ENCODE data around the gene HPGDS.
"Not testable (repeated sequence)": the region's sequence is repeated elsewhere in the genome, so short reads cannot be mapped to it uniquely, and the experiment has no call there.

Gene HPGDS

DNA sequence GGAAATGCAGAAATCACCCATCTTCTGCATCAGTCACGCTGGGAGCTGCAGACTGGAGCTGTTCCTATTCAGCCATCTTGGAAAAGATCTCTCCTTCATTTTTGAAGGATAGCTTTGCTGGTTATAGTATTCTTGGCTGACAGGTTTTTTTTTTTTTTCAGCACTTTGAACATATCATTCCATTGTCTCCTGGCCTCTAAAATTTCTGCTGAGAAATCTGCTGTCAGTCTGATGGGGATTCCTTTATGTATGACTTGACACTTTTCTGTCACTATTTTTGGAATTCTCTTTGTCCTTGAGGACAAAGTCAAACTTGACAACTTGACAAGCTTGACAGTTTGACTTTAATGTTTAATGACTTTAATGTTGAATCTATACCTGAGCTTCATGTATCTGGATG lies 16.8 kb downstream of the HPGDS start:
- no peak for DNase-seq (ENCODE audit: low read depth in 2 of 2)

DNA sequence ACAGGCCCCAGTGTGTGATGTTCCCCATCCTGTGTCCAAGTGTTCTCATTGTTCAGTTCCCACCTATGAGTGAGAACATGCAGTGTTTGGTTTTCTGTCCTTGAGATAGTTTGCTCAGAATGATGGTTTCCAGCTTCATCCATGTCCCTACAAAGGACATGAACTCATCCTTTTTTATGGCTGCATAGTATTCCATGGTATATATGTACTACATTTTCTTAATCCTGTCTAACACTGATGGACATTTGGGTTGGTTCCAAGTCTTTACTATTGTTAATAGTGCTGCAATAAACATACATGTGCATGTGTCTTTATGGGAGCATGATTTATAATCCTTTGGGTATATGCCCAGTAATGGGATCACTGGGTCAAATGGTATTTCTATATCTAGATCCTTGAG lies 22.7 kb downstream of the HPGDS start:
- DNase-seq (ENCODE audit: low read depth in 2 of 2): not testable (repeated sequence)

- DNase-seq (ENCODE audit: low read depth in 2 of 2): no peak
These were observed 35.3 kb downstream of the HPGDS start for GRCh38 chr4:94307231-94307871.

DNA sequence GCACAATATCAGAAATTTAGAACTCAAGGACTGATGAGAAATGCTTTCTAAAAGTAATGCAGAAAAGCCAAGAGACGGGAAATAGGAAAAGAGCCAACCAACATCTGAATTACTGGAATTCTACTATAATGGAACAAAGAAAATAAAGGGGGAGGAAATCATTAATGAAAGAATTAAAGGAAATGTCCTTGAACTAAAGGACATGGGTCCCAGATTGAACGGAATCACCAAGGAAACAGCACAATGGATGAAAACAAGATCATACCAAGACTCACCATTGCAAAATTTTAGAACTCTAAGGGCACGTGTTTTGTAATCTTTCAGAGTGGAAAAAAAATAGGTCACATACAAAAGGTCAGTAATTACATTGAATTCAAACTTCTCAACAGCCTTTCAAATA lies 35.9 kb downstream of the HPGDS start:
- DNase-seq (ENCODE audit: low read depth in 2 of 2): no peak

- DNase-seq (ENCODE audit: low read depth in 2 of 2): no peak
These were observed 37.0 kb downstream of the HPGDS start for GRCh38 chr4:94305466-94306225.

- no peak for DNase-seq (ENCODE audit: low read depth in 2 of 2)
These were observed 38.2 kb downstream of the HPGDS start for GRCh38 chr4:94304365-94304971.

GRCh38 chr4:94302191-94302590 lies 40.4 kb downstream of the HPGDS start:
- DNase-seq (ENCODE audit: low read depth in 2 of 2): no peak

DNA sequence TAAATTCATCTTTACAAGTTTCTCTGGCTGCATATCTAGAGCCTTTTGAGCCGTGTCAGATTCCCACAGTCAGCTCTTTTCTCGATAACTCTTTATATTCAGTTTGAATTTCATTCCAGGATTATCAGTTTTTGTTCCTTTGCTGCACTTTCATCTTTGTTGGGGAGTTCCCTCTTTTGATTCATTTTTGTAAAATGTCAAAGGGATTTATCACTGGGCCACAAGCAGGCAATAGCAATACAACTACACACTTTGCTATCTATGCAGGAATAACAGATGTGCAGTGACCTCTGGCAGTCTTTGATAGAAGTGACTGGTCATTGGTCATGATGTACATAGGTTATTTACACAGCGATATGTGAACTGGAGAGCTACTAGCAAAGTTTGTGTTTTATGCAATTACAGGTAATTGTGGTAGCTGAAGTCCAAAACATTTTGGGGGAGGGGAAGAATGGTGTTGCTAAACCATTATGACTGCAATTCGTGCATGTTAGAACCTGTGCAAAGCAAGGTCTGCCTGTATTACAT lies 43.8 kb downstream of the HPGDS start:
- no peak for DNase-seq (ENCODE audit: low read depth in 2 of 2)

DNA sequence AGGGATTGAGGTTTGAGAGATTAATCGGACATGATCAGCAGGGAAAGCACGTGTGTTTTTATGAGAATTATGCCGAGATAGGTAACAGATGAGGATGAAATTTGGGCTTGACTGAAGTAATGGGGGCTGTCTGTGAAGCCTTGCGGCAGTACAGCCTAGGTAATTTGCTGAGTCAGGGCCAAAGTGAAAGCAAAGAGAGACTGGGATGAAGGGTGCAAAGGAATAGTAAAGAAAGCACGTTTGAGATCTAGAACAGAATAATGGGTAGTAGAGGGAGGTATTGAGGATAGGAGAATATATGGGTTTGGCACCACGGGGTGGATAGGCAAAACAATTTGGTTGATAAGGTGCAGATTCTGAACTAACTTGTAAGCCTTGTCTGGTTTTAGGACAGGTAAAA lies 47.2 kb downstream of the HPGDS start:
- not testable (repeated sequence) for DNase-seq (ENCODE audit: low read depth in 2 of 2)

- DNase-seq (ENCODE audit: low read depth in 2 of 2): not testable (repeated sequence)
These were observed 48.7 kb downstream of the HPGDS start for GRCh38 chr4:94293981-94294380.

DNA sequence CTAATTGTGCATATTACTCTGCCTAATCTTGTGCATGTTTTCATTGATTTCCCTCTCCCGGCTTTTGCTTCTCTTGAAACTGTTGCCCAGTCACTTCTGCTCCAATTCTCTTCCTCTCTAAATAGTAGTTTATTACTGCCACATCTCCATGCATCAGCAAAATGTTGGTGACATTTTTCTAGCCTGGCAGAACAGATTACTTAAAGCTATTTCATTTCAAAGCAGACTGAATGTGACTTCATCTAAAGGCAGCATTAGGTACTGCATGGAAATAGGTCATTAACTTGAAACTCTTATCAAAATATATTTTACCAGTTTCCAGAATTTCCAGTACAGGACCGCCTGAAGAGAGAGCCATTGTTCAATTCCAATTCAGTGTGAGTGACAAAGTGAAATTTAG lies 52.4 kb downstream of the HPGDS start:
- no peak for DNase-seq (ENCODE audit: low read depth in 2 of 2)

GRCh38 chr4:94285666-94286065 lies 57.0 kb downstream of the HPGDS start:
- DNase-seq (ENCODE audit: low read depth in 2 of 2): no peak

DNA sequence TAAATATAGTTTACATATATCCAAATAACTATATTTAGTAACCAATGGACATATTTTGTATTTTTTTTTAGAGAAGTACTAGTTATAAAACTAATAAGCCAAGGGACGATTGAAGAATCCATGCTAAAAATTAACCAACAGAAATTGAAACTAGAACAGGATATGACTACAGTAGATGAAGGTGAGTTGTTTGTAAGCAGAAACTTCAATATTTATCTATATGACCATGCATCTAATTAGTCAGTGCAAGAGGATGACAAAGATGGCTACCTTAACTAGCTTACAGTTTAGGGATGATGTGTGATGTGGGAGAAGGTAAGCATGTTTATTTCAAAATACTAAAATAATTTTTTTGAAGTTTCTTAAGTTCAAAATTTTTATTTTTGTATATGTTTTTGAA lies 57.7 kb downstream of the HPGDS start:
- no peak for DNase-seq (ENCODE audit: low read depth in 2 of 2)

GRCh38 chr4:94278781-94279180 lies 63.9 kb downstream of the HPGDS start:
- DNase-seq (ENCODE audit: low read depth in 2 of 2): no peak

GRCh38 chr4:94277534-94277933 lies 65.1 kb downstream of the HPGDS start:
- DNase-seq (ENCODE audit: low read depth in 2 of 2): no peak

DNA sequence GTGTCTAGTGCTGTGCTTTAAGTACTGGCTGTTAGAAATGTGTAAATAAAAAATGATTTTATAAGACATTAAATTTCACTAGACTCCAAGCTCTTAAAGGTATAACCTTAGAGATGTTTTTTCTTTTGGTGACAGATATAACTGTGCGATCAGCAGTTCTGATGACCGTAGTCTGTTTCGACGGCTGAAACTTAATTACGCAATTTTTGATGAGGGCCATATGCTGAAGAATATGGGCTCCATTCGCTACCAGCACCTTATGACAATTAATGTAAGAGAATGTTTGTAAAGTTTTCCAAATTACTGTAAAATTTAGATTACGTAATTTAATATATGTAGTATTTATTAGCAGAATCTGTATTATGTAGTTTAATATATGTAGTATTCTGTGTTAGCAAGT lies 66.4 kb downstream of the HPGDS start:
- DNase-seq (ENCODE audit: low read depth in 2 of 2): no peak

DNA sequence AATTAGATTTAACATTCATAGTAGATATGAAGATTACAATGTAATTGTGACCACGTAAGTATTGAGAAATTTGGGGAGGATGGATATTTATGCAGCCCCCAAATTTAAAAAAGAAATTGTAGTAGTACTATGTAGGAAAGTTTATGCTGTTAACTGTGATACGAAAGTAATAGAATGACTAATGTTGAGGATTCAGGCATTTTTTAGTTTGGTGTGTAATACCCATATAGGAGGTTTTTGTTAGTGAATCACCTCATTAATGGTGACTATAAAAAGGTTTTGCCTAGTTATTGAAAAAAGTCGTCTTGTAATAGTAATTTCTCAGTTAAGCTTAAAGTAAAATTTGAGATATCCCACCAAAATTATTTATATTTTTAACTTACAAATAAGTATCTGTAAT lies 67.7 kb downstream of the HPGDS start:
- DNase-seq (ENCODE audit: low read depth in 2 of 2): no peak

DNA sequence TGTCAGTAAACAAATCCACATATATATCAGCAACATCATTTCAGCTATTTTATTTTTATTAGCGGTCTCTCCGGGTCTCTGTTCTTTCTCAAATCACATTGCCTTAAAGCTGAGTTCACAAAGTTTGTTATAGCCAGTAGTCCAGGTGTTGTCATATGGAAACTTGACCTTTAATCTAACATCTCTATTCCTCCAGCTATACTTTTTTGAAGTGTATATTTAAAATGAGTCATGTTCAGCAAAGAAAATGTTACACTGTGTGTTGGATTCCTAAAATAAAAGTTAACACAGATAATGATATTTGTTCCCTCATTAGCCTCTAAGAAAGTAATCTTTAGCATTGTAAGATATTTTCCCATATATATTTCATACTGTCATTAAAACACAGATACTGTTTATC lies 71.4 kb downstream of the HPGDS start:
- no peak for DNase-seq (ENCODE audit: low read depth in 2 of 2)

DNA sequence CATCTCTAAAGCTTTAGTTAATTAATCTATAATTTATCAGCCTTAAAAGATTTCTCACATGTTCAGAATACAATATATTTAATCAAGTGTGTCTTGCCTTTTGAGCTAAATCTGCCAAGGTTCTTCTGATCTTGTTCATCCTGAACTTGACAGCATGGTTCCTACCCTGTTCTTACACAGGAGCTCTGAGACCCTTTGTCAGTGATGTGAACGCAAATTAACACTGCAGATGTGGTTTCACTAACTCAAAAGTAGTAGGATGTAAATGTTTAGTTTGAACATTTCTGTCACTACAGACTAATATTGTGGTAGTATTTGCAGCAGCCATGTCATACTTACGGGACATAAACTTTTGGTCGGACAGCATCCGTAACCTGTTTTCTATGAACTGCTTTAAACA lies 75.6 kb downstream of the HPGDS start:
- no peak for DNase-seq (ENCODE audit: low read depth in 2 of 2)

DNA sequence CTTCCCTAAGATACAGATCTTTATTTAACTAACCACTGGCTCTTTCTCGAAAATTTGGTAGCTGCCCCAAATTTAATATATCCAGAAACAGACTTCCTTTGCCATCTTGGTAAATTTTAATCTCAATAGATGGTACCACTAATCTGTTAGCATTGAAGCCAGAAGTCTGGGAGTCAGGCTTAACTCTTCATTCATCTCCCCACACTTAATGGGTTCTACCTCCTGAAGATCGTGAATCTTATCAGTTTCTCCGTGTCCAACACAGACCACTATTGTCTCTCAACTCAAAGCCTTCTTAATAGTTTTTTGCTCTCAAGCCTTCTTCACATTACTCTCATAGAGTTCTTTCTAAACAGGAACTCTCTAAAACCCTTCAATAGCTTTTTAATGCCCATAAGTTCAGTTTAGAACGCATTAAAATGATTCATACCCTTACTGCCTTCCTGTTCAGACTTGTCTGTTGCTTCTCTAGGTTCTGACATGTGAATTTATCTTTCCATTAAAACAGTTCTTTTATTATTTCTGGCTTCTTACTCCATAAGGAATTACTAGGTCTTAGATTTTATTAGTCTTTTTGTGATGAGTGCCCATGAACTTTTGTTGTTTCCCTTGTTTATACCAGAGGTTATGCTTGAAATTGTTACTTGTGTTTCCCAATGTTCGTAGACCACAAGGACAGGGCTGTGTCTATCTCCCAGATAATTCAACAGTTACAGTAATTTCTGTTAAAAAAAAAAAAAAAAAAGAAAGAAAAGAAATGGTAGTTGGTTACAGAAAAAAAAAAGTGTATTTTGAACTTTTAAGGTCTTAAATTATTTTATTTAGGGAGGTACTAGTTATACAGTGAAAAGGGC lies 80.2 kb downstream of the HPGDS start:
- DNase-seq (ENCODE audit: low read depth in 2 of 2): no peak

DNA sequence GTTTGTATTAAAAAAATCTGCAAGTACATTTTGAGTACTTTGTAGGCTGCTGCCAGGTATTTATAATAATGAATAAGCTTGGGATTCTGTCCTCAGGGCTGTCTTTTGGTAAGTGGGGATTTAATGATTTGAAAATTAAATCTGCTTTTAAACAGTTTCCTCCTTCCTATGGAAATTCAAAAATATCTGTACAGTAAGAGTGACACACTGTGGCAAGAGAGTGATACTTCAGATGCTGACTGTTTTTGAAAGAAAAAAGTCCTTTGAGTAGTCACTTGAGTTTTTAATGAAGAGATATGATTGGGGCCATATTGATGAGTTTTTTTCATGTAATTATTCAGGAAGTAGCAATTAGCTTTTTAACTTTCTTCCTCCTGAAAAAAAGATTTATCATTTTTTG lies 85.8 kb downstream of the HPGDS start:
- DNase-seq (ENCODE audit: low read depth in 2 of 2): no peak

Data from stimulated activated CD4-positive, alpha-beta T cell treated with anti-CD3 and anti-CD28 coated beads, Interleukin-1b, Interleukin-23, amount 100 ng/mL, for 4 hours (primary cell).